Vagina (tissue), 2 donors: ENCODE data around the gene ESYT1. TPM values are rescaled to one million over a fixed set of nuclear protein-coding genes. Genes with fewer than 3 reads are reported as not detected.
A peak's percentile ranks its signal among the peaks of the same experiment; 100 is the strongest.

ENCODE experiments used
- DNase-seq, 2 donors: peaks; one replicate each; pipeline ENCODE4 v3.0.0-alpha.2; 2017; ENCODE audit errors: extremely low spot score in 2 of 2
- H3K27ac ChIP-seq: fragments of 200-600 bp; sonication (generic); one replicate; pipeline ENCODE4 v1.5.1; 2019
- H3K27me3 ChIP-seq: fragments of 200-600 bp; sonication (generic); one replicate; pipeline ENCODE4 v1.5.1; 2019
- H3K36me3 ChIP-seq, 2 donors: fragments of 200-600 bp; sonication (generic); one replicate each; pipeline ENCODE4 v1.5.1; 2017 to 2019
- H3K4me1 ChIP-seq: fragments of 200-600 bp; sonication (generic); one replicate; pipeline ENCODE4 v1.5.1; 2019
- H3K4me3 ChIP-seq, 2 donors: fragments of 200-600 bp; sonication (generic); 1 replicate in 1 of 2; 2 replicates in 1 of 2; pipeline ENCODE4 v1.5.1; 2016 to 2019
- H3K9me3 ChIP-seq: fragments of 200-600 bp; sonication (generic); one replicate; pipeline ENCODE4 v1.5.1; 2019
- POLR2A ChIP-seq, 2 donors: fragments of 450-650 bp; IDR thresholded peaks; one replicate each; pipeline ENCODE4 v1.6.1; 2017; ENCODE audit warnings: antibody characterized with exemption in 2 of 2, mild to moderate bottlenecking in 2 of 2, moderate library complexity in 2 of 2
- POLR2AphosphoS5 ChIP-seq, 2 donors: sonication (generic); formaldehyde crosslinking; IDR thresholded peaks; one replicate each; pipeline ENCODE4 v1.9.0; 2017; ENCODE audit warnings: antibody characterized with exemption in 2 of 2, mild to moderate bottlenecking in 2 of 2, low read depth in 1 of 2; ENCODE audit not compliant: insufficient read depth in 1 of 2
- intact Hi-C: fragments of 100-400 bp; cut with DNase I; formaldehyde crosslinking; loops from one replicate; pipeline ENCODE4 v1.15.1; 2023
- total RNA-seq: library from RNA; depleted of rRNA; stranded (reverse); fragments of >200 nt; gene quantifications from one replicate; pipeline ENCODE4 v1.2.3, GENCODE V29; 2016
- TF ChIP-seq, protein P1 (sequence below), 3 experiments: fragments of 450-650 bp in 2 of 3; fragments of 200-600 bp in 1 of 3; sonication (generic) in 1 of 3; IDR thresholded peaks; one replicate each; pipeline ENCODE4 v1.5.1; 2017 to 2019; ENCODE audit warnings: antibody characterized with exemption in 3 of 3, mild to moderate bottlenecking in 2 of 3, moderate library complexity in 2 of 3

Gene ESYT1
- total RNA-seq, 1 donor from 2014 or later: 140 TPM

DNA sequence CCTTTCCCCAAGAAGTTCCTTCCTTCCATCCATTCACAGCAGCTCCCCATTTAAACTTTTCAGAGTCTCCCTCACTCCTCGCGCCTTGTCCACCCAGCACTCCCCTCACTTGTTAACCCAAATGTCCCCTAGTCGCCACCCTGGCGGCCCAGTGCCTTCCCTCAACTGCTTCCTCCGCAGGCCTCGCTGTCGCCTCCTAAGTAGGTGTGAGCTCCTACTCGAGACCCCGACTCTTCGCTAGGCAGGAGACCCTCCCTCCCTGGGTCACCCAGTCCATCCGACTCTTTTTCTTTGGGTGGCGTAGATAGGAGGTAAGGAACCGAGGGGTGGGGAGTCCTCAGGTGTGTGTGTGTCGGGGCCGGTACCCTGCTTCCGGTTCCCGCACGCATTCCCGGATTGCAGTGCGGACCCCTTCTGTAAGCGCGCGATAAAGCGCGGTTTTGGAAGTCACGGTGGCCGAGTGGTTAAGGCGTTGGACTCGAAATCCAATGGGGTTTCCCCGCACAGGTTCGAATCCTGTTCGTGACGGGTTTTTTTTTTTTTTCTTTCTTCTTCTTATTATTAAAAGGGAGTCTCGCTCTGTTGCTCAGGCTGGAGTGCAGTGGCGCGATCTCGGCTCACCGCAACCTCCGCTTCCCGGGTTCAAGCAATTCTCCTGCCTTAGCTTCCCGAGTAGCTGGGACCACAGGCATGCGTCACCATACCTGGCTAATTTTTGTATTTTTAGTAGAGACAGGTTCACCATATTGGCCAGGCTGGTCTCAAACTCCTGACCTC, 62.0 kb downstream of the ESYT1 start:
- H3K4me1 ChIP-seq: peaks cover 28% of the 10 kb centered on the region
- peaks cover 0 to 10% of the 10 kb centered on the region in 2 donors for H3K36me3 ChIP-seq
- peak overlapping the region; percentile 80 to 93 for H3K4me3 ChIP-seq
- no peaks in the 10 kb centered on the region for H3K27me3 ChIP-seq
- no peaks in the 10 kb centered on the region for H3K9me3 ChIP-seq
- TF ChIP-seq POLR2AphosphoS5 (IDR thresholded peaks at IDR 0.05; ENCODE audit: insufficient read depth in 1 of 2, low read depth in 1 of 2) (peak; percentile 55 to 68), POLR2A (IDR thresholded peaks at IDR 0.05) (no peak)
- TF ChIP-seq, protein P1, sequence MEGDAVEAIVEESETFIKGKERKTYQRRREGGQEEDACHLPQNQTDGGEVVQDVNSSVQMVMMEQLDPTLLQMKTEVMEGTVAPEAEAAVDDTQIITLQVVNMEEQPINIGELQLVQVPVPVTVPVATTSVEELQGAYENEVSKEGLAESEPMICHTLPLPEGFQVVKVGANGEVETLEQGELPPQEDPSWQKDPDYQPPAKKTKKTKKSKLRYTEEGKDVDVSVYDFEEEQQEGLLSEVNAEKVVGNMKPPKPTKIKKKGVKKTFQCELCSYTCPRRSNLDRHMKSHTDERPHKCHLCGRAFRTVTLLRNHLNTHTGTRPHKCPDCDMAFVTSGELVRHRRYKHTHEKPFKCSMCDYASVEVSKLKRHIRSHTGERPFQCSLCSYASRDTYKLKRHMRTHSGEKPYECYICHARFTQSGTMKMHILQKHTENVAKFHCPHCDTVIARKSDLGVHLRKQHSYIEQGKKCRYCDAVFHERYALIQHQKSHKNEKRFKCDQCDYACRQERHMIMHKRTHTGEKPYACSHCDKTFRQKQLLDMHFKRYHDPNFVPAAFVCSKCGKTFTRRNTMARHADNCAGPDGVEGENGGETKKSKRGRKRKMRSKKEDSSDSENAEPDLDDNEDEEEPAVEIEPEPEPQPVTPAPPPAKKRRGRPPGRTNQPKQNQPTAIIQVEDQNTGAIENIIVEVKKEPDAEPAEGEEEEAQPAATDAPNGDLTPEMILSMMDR (IDR thresholded peaks at IDR 0.05): no peak
- H3K27ac ChIP-seq: peak overlapping the region; percentile 94
- intact Hi-C loops: loop anchor here (2.0 kb wide), 1 partner anchor 71 kb away; the partner anchor contains the start of gene ZC3H10
- peak in 1 of 2 donors; percentile 94 for DNase-seq

DNA sequence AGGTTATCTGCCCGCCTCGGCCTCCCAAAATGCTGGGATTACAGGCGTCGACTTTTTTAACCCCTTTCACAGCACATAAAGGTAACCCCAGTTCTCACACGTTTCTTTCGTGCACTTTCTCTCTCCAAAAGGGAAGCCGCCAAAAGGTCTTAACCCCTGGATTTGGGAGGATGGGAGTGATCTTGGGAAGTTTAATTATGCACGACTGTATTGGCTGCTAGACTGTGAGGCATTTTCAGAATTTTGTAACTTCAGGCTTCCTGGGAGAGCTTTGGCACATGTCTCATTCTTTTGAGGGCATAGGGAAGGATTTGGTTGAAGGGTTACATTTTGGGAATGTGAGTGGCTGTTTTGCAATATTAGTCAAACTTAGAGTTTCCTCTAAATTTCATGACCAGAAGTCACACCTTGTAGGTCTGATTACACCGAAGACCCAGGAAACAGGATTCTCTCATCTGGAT, 62.7 kb downstream of the ESYT1 start:
- DNase-seq: no peak
- peak overlapping the region; percentile 94 for H3K27ac ChIP-seq
- intact Hi-C loops: no loop called here

DNA sequence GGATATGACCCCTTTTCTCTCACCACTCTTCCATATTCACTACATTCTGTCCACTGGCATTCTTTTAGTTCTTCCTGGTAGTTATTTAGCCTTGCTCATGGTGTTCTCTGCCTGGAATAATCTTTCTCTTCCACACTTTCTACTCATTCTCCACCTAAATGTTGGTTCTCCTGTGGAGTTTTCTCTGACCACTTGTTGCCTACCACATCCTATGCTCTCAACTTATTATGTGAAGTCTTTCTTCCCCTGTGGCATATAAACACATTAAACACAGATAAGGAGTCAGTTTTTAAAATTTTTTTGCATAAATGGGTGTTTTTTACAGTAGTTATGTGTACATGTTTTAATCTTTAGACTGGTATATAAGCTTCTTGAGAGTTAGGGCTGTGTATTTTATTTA, 64.5 kb downstream of the ESYT1 start:
- no peaks in the 10 kb centered on the region for H3K9me3 ChIP-seq
- H3K27ac ChIP-seq: no peak overlapping the region
- H3K27me3 ChIP-seq: no peaks in the 10 kb centered on the region
- H3K4me3 ChIP-seq: no peak overlapping the region
- H3K4me1 ChIP-seq: peaks cover 22% of the 10 kb centered on the region
- no peaks in the 10 kb centered on the region for H3K36me3 ChIP-seq
- DNase-seq: no peak
- intact Hi-C loops: loop anchor here (2.0 kb wide), 1 partner anchor 32 kb away; the partner anchor contains the start of gene NABP2
- TF ChIP-seq, protein P1 (IDR thresholded peaks at IDR 0.05): no peak
- TF ChIP-seq POLR2A (IDR thresholded peaks at IDR 0.05) (no peak), POLR2AphosphoS5 (IDR thresholded peaks at IDR 0.05; ENCODE audit: insufficient read depth in 1 of 2, low read depth in 1 of 2) (no peak)

More for the DNA sequence above, 62.7 kb downstream of the ESYT1 start:
- Histone ChIP-seq H3K36me3 (peaks cover 0 to 4% of the 10 kb centered on the region in 2 donors), H3K4me3 (peak overlapping the region; percentile 80 to 93), H3K27me3 (no peaks in the 10 kb centered on the region), H3K9me3 (no peaks in the 10 kb centered on the region), H3K4me1 (peaks cover 28% of the 10 kb centered on the region)
- TF ChIP-seq, protein P1 (IDR thresholded peaks at IDR 0.05): no peak
- TF ChIP-seq POLR2AphosphoS5 (IDR thresholded peaks at IDR 0.05; ENCODE audit: insufficient read depth in 1 of 2, low read depth in 1 of 2) (no peak), POLR2A (IDR thresholded peaks at IDR 0.05) (no peak)

DNA sequence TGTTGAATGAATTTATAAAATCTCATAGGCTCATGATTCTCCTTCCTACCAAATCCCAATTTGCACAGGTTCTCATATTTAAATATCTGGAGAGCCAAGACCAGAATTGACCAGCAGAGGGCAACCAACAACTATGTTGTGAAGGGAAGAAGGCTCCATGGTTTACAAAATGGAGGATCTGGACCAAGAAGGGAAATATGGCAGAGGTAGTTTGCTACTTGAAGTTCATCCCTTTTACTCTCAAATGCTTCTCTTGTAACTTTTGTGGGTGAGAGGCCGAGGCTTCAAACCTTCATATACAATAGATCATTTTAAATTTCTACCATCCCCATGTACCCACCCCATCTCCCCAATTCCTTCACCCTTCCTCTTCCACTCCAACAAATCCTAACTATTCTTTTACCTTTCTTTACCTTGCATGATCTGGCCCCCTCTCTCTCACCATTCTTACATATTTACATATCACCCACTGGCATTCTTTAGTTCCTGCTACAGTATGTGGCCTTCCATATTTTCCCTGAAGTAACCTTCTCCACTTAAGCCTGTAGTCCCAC, 65.0 kb downstream of the ESYT1 start:
- H3K9me3 ChIP-seq: no peaks in the 10 kb centered on the region
- no peak overlapping the region for H3K4me3 ChIP-seq
- H3K4me1 ChIP-seq: peaks cover 16% of the 10 kb centered on the region
- TF ChIP-seq POLR2A (IDR thresholded peaks at IDR 0.05) (no peak), POLR2AphosphoS5 (IDR thresholded peaks at IDR 0.05; ENCODE audit: insufficient read depth in 1 of 2, low read depth in 1 of 2) (peak in 1 of 2 donors; percentile 85)
- TF ChIP-seq, protein P1 (IDR thresholded peaks at IDR 0.05): peak; percentile 51 to 82 (median 51)
- intact Hi-C loops: loop anchor here (2.0 kb wide), 1 partner anchor 32 kb away; the partner anchor contains the start of gene NABP2
- H3K36me3 ChIP-seq: no peaks in the 10 kb centered on the region
- DNase-seq: no peak
- no peak overlapping the region for H3K27ac ChIP-seq
- H3K27me3 ChIP-seq: no peaks in the 10 kb centered on the region

Other genes starting within 250 kb of the ESYT1 start
- 25.8 TPM for gene PYM1, start 200.4 kb upstream of the ESYT1 start, total RNA-seq
- gene DGKA, start 197.1 kb upstream of the ESYT1 start, total RNA-seq: 140 TPM
- 1.2 TPM for gene PMEL, start 162.2 kb upstream of the ESYT1 start, total RNA-seq
- 26.0 TPM for gene CDK2, start 161.4 kb upstream of the ESYT1 start, total RNA-seq
- gene RAB5B, start 154.2 kb upstream of the ESYT1 start, total RNA-seq: 80.5 TPM
- 15.5 TPM for gene SUOX, start 131.0 kb upstream of the ESYT1 start, total RNA-seq
- gene IKZF4, start 107.2 kb upstream of the ESYT1 start, total RNA-seq: 4.4 TPM
- gene RPS26, start 86.3 kb upstream of the ESYT1 start, total RNA-seq: 597 TPM
- 53.8 TPM for gene ERBB3, start 48.1 kb upstream of the ESYT1 start, total RNA-seq
- gene PA2G4, start 23.7 kb upstream of the ESYT1 start, total RNA-seq: 116 TPM
- gene RPL41, start 11.6 kb upstream of the ESYT1 start, total RNA-seq: 2,458 TPM
- gene ZC3H10, start 10.0 kb upstream of the ESYT1 start, total RNA-seq: 2.0 TPM
- 40.8 TPM for gene MYL6B, start 24.3 kb downstream of the ESYT1 start, total RNA-seq
- gene MYL6, start 30.1 kb downstream of the ESYT1 start, total RNA-seq: 2,285 TPM
- gene SMARCC2, start 61.2 kb downstream of the ESYT1 start, total RNA-seq: 95.3 TPM
- gene RNF41, start 93.7 kb downstream of the ESYT1 start, total RNA-seq: 79.6 TPM
- gene NABP2, start 96.1 kb downstream of the ESYT1 start, total RNA-seq: 20.4 TPM
- not detected for gene SLC39A5, start 101.8 kb downstream of the ESYT1 start, total RNA-seq
- 22.6 TPM for gene ANKRD52, start 130.1 kb downstream of the ESYT1 start, total RNA-seq
- gene COQ10A, start 138.7 kb downstream of the ESYT1 start, total RNA-seq: 10.1 TPM
- 140 TPM for gene CS, start 172.1 kb downstream of the ESYT1 start, total RNA-seq
- 65.6 TPM for gene CNPY2, start 187.7 kb downstream of the ESYT1 start, total RNA-seq
- gene PAN2, start 205.7 kb downstream of the ESYT1 start, total RNA-seq: 37.6 TPM
- not detected for gene IL23A, start 210.6 kb downstream of the ESYT1 start, total RNA-seq
- 109 TPM for gene STAT2, start 231.8 kb downstream of the ESYT1 start, total RNA-seq
- gene APOF, start 234.6 kb downstream of the ESYT1 start, total RNA-seq: not detected